Endothelial cell of umbilical vein (primary cell): ENCODE results near the gene NUDT9. TPM values are rescaled to one million over a fixed set of nuclear protein-coding genes. Genes with fewer than 3 reads are reported as not detected.

Experiments
- BruUV-seq: library from RNA; stranded (reverse); fragments of 400-500 nt; replicated peaks from 2 replicates; lab custom pipeline; 2021; lab: Mats Ljungman, UMichigan
- CTCF ChIA-PET: fragments of 300-600, 350-600 bp; sonication (Branson Sonifier 250); formaldehyde crosslinking; loops from one replicate; lab custom pipeline; 2021; ENCODE audit warnings: antibody characterized with exemption, inconsistent platforms; lab: Charles Lee
- POLR2A ChIA-PET: fragments of 300-600, 350-600 bp; sonication (Branson Sonifier 250); formaldehyde crosslinking; loops from one replicate; lab custom pipeline; 2021; ENCODE audit warnings: antibody characterized with exemption, inconsistent platforms; lab: Charles Lee
- DNase-seq: peaks from one replicate; pipeline ENCODE4 v3.0.0-alpha.2; 2011; ENCODE audit warnings: low read depth, low spot score
- FAIRE-seq: peaks from 2 replicates; lab custom pipeline; 2011; peaks lifted over from hg19 to GRCh38; lab: Jason Lieb, UNC
- H2AFZ ChIP-seq: 2 replicates; pipeline ENCODE4 v1.6.0; 2012; ENCODE audit warnings: low read depth, low read length, control low read depth, inconsistent platforms
- H3K27ac ChIP-seq: 2 replicates; pipeline ENCODE4 v1.5.1; 2011; ENCODE audit warnings: low read depth, mild to moderate bottlenecking, control low read depth, low read length, moderate library complexity; ENCODE audit not compliant: insufficient read depth
- H3K27me3 ChIP-seq, 2 experiments: 2 replicates each; pipeline versions ENCODE4 v1.6.0 to v1.6.1; 2011; ENCODE audit warnings: low read length in 2 of 2, mixed read lengths in 1 of 2; ENCODE audit not compliant: control insufficient read depth in 2 of 2, insufficient read depth in 2 of 2
- H3K36me3 ChIP-seq, 2 experiments: 2 replicates in 1 of 2; 3 replicates in 1 of 2; pipeline ENCODE4 v1.5.1; 2011; ENCODE audit warnings: low read length in 2 of 2, mild to moderate bottlenecking in 1 of 2, moderate library complexity in 1 of 2; ENCODE audit not compliant: control insufficient read depth in 2 of 2, insufficient read depth in 2 of 2; ENCODE audit errors: extremely low read depth in 1 of 2
- H3K4me1 ChIP-seq: 3 replicates; pipeline ENCODE4 v1.5.1; 2011; ENCODE audit warnings: mild to moderate bottlenecking, low read length; ENCODE audit not compliant: control insufficient read depth, insufficient read depth; ENCODE audit errors: extremely low read depth
- H3K4me2 ChIP-seq: 2 replicates; pipeline ENCODE4 v1.6.1; 2011; ENCODE audit warnings: low read length, control low read depth, mixed read lengths; ENCODE audit not compliant: insufficient read depth
- H3K4me3 ChIP-seq, 3 experiments: fragments of 200-600 bp in 1 of 3; sonication (generic), shearing (Covaris generic) in 1 of 3; replicated peaks in 1 of 3; 2 replicates each; pipeline ENCODE4 v1.5.1; 2011 to 2016; ENCODE audit warnings: control low read depth in 3 of 3, low read length in 3 of 3, mild to moderate bottlenecking in 2 of 3, inconsistent platforms in 1 of 3, low read depth in 1 of 3, moderate library complexity in 1 of 3; ENCODE audit not compliant: insufficient read depth in 1 of 3
- H3K79me2 ChIP-seq: 2 replicates; pipeline ENCODE4 v1.6.0; 2012; ENCODE audit warnings: low read length, inconsistent platforms; ENCODE audit not compliant: control insufficient read depth, insufficient read depth
- H3K9ac ChIP-seq: replicated peaks from 2 replicates; pipeline ENCODE3; 2011; ENCODE audit warnings: low read length, control low read depth; ENCODE audit not compliant: insufficient read depth; ENCODE audit errors: extremely low read depth
- H3K9me1 ChIP-seq: replicated peaks from 3 replicates; pipeline ENCODE4 v1.6.0; 2011; ENCODE audit warnings: mild to moderate bottlenecking, low read length; ENCODE audit not compliant: control insufficient read depth, insufficient read depth; ENCODE audit errors: extremely low read depth
- H3K9me3 ChIP-seq: replicated peaks from 2 replicates; pipeline ENCODE4 v1.5.1; 2012; ENCODE audit warnings: low read length, inconsistent platforms; ENCODE audit not compliant: control insufficient read depth, insufficient read depth
- H4K20me1 ChIP-seq: replicated peaks from 2 replicates; pipeline ENCODE3; 2011; ENCODE audit warnings: mild to moderate bottlenecking, low read length; ENCODE audit not compliant: control insufficient read depth, insufficient read depth; ENCODE audit errors: extremely low read depth
- EZH2 ChIP-seq: IDR thresholded peaks from 2 replicates; pipeline ENCODE4 v1.6.1; 2012; ENCODE audit warnings: borderline replicate concordance, low read depth, mild to moderate bottlenecking, moderate library complexity, low read length, inconsistent platforms; ENCODE audit not compliant: severe bottlenecking
- FOS ChIP-seq: IDR thresholded peaks from 2 replicates; pipeline ENCODE4 v1.6.1; 2011; ENCODE audit warnings: mild to moderate bottlenecking, low read length, moderate library complexity, borderline replicate concordance; ENCODE audit not compliant: insufficient read depth
- GATA2 ChIP-seq: IDR thresholded peaks from 2 replicates; pipeline ENCODE4 v1.7.0; 2011; ENCODE audit warnings: low read depth, mild to moderate bottlenecking, moderate library complexity, mixed read lengths, low read length; ENCODE audit not compliant: insufficient read length, insufficient read depth
- JUN ChIP-seq: IDR thresholded peaks from 2 replicates; pipeline ENCODE4 v1.6.1; 2011; ENCODE audit warnings: borderline replicate concordance, low read depth; ENCODE audit not compliant: insufficient read length, insufficient read depth
- MYC ChIP-seq: IDR thresholded peaks from one replicate; pipeline ENCODE4 v1.6.1; 2011; ENCODE audit warnings: mild to moderate bottlenecking, low read depth, low read length
- POLR2A ChIP-seq: IDR thresholded peaks from 2 replicates; pipeline ENCODE4 v1.6.1; 2012; ENCODE audit warnings: low read depth, mild to moderate bottlenecking, control low read depth, low read length
- POLR2AphosphoS5 ChIP-seq: IDR thresholded peaks from 2 replicates; pipeline ENCODE4 v1.6.1; 2012; ENCODE audit warnings: low read depth, mild to moderate bottlenecking, control low read depth, low read length, moderate library complexity; ENCODE audit not compliant: insufficient read depth
- dilution Hi-C: fragments of 300-500 bp; cut with MboI; formaldehyde crosslinking; loops from one replicate; pipeline ENCODE4 v1.15.0; 2019; ENCODE audit warnings: low sequenced_read_pairs; ENCODE audit not compliant: extremely low pct_ligation_motif_present
- intact Hi-C: fragments of 100-400 bp; cut with micrococcal nuclease; formaldehyde crosslinking; loops from one replicate; pipeline ENCODE4 v1.10.0; 2022
- polyA plus RNA-seq, 4 experiments: library from polyadenylated mRNA; depleted of rRNA in 3 of 4; stranded (reverse) in 3 of 4; unstranded in 1 of 4; fragments of >200 nt; gene quantifications; 2 replicates each; pipeline versions ENCODE4 v1.2.1 to v1.2.3, GENCODE V29; 2011 to 2012; ENCODE audit warnings: missing spikeins in 1 of 4
- total RNA-seq: library from RNA; stranded (reverse); gene quantifications from 2 replicates; pipeline ENCODE4 v1.2.3, GENCODE V29; 2021
- TF ChIP-seq, protein P1 (sequence below): IDR thresholded peaks from 2 replicates; pipeline ENCODE4 v1.6.1; 2011; ENCODE audit not compliant: insufficient read depth, insufficient read length
- TF ChIP-seq, protein P2 (sequence below), 2 donors: IDR thresholded peaks; 1 replicate in 1 of 2; 2 replicates in 1 of 2; pipeline ENCODE4 v1.5.1; 2011; ENCODE audit warnings: low read length in 2 of 2, mild to moderate bottlenecking in 2 of 2, moderate library complexity in 2 of 2, control low read depth in 1 of 2, inconsistent platforms in 1 of 2, low read depth in 1 of 2; ENCODE audit not compliant: insufficient read depth in 1 of 2; ENCODE audit errors: extremely low read depth in 1 of 2

NUDT9 gene
- total and polyA plus RNA-seq, 2 donors (not counting 3 experiments of a cell fraction or from before 2014, with no cell fraction given): 15.3 to 25.0 TPM

GRCh38 chr4:87458913-87459312 is 36.5 kb downstream of the NUDT9 start:
- intact Hi-C loops: no loop called here
- no peak for FAIRE-seq

More at GRCh38 chr4:87458913-87459312, 36.5 kb downstream of the NUDT9 start:
- CTCF ChIA-PET: interaction anchor here (1.1 kb wide), 1 partner anchor 105 kb away, joined by 3 read pairs; no protein-coding TSS in a partner anchor
- dilution Hi-C loops: no loop called here
- H3K27ac ChIP-seq: no peak overlapping the region
- no peak overlapping the region for H3K9ac ChIP-seq
- H4K20me1 ChIP-seq: no peaks in the 10 kb centered on the region
- H3K4me1 ChIP-seq: no peaks in the 10 kb centered on the region
- BruUV-seq: no TSS peak
- H3K79me2 ChIP-seq: no peaks in the 10 kb centered on the region
- H3K9me1 ChIP-seq: no peaks in the 10 kb centered on the region
- H3K4me3 ChIP-seq: no peak overlapping the region
- peaks cover 0 to 5% of the 10 kb centered on the region in 2 experiments for H3K36me3 ChIP-seq
- no peak overlapping the region for H2AFZ ChIP-seq
- POLR2A ChIA-PET: no interaction called here
- no peak for DNase-seq
- TF ChIP-seq, protein P1, sequence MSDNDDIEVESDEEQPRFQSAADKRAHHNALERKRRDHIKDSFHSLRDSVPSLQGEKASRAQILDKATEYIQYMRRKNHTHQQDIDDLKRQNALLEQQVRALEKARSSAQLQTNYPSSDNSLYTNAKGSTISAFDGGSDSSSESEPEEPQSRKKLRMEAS: no peak
- TF ChIP-seq JUN (no peak), POLR2AphosphoS5 (no peak), GATA2 (no peak), EZH2 (no peak), MYC (no peak), FOS (no peak), POLR2A (no peak)
- TF ChIP-seq, protein P2, sequence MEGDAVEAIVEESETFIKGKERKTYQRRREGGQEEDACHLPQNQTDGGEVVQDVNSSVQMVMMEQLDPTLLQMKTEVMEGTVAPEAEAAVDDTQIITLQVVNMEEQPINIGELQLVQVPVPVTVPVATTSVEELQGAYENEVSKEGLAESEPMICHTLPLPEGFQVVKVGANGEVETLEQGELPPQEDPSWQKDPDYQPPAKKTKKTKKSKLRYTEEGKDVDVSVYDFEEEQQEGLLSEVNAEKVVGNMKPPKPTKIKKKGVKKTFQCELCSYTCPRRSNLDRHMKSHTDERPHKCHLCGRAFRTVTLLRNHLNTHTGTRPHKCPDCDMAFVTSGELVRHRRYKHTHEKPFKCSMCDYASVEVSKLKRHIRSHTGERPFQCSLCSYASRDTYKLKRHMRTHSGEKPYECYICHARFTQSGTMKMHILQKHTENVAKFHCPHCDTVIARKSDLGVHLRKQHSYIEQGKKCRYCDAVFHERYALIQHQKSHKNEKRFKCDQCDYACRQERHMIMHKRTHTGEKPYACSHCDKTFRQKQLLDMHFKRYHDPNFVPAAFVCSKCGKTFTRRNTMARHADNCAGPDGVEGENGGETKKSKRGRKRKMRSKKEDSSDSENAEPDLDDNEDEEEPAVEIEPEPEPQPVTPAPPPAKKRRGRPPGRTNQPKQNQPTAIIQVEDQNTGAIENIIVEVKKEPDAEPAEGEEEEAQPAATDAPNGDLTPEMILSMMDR (IDR thresholded peaks at IDR 0.05; ENCODE audit: extremely low read depth in 1 of 2, insufficient read depth in 1 of 2, low read depth in 1 of 2, low read length in 2 of 2): no peak
- no peaks in the 10 kb centered on the region for H3K27me3 ChIP-seq
- no peaks in the 10 kb centered on the region for H3K9me3 ChIP-seq
- no peak overlapping the region for H3K4me2 ChIP-seq
